ENCODE results near the gene CSDE1.

- no peak for TF ChIP-seq CTCF (IDR thresholded peaks at IDR 0.05)
- no peak for TF ChIP-seq POLR2A (IDR thresholded peaks at IDR 0.05)
These were observed 85.9 kb downstream of the CSDE1 start for GRCh38 chr1:114671939-114672275.

Measured in heart left ventricle (tissue), 13 donors.